ENCODE results near the gene NRROS. TPM values are rescaled to one million over a fixed set of nuclear protein-coding genes. Genes with fewer than 3 reads are reported as not detected.
A peak's percentile ranks its signal among the peaks of the same experiment; 100 is the strongest.

NRROS gene
- total and polyA plus RNA-seq, 2 of the 13 experiments (the other 11 are each of a cell fraction or from before 2014, with no cell fraction given) = not detected

GRCh38 chr3:196632046-196632751 is 7.3 kb upstream of the NRROS start (continued):
- TF ChIP-seq RERE (CRISPR knock-in tag; IDR thresholded peaks at IDR 0.05; ENCODE audit: low read depth) (no peak), NBN (conservative IDR thresholded peaks at IDR 0.05) (no peak), ZNF747 (CRISPR knock-in tag; IDR thresholded peaks at IDR 0.05; ENCODE audit: borderline replicate concordance) (peak; percentile 53; the same call in 1 of the 2 replicates), ARNTL (CRISPR knock-in tag; IDR thresholded peaks at IDR 0.05) (no peak), CSRNP2 (CRISPR knock-in tag; conservative IDR thresholded peaks at IDR 0.05; ENCODE audit: low read depth) (no peak), CREB3 (CRISPR knock-in tag; IDR thresholded peaks at IDR 0.05) (no peak), RFX3 (CRISPR knock-in tag; IDR thresholded peaks at IDR 0.05) (no peak), ZC3H13 (CRISPR knock-in tag; IDR thresholded peaks at IDR 0.05) (no peak), ZNF563 (CRISPR knock-in tag; IDR thresholded peaks at IDR 0.05) (peak; percentile 85), ZMYM3 (CRISPR knock-in tag; IDR thresholded peaks at IDR 0.05) (no peak; the same call in 1 of the 2 replicates), PLRG1 (conservative IDR thresholded peaks at IDR 0.05) (no peak), ZFP91 (CRISPR knock-in tag; IDR thresholded peaks at IDR 0.05; ENCODE audit: borderline replicate concordance) (peak; percentile 40; the same call in 1 of the 2 replicates), MXD1 (CRISPR knock-in tag; IDR thresholded peaks at IDR 0.05) (peak; percentile 43; the same call in 1 of the 2 replicates), ZNF431 (CRISPR knock-in tag; IDR thresholded peaks at IDR 0.05; ENCODE audit: borderline replicate concordance, low read depth) (peak; percentile 74; the same call in 1 of the 2 replicates), CERS6 (CRISPR knock-in tag; IDR thresholded peaks at IDR 0.05) (no peak), ZBTB25 (CRISPR knock-in tag; IDR thresholded peaks at IDR 0.05) (peak; percentile 47), HOXA3 (CRISPR knock-in tag; IDR thresholded peaks at IDR 0.05) (peak; percentile 62)

Measured in HepG2 (cell line).